ENCODE results near the gene OR2A42. TPM values are rescaled to one million over a fixed set of nuclear protein-coding genes. Genes with fewer than 3 reads are reported as not detected.
"Not testable (repeated sequence)": the region's sequence is repeated elsewhere in the genome, so short reads cannot be mapped to it uniquely, and the experiment has no call there.

Gene OR2A42
- total RNA-seq, 1 experiment from 2014 or later = 0.20 TPM

DNA sequence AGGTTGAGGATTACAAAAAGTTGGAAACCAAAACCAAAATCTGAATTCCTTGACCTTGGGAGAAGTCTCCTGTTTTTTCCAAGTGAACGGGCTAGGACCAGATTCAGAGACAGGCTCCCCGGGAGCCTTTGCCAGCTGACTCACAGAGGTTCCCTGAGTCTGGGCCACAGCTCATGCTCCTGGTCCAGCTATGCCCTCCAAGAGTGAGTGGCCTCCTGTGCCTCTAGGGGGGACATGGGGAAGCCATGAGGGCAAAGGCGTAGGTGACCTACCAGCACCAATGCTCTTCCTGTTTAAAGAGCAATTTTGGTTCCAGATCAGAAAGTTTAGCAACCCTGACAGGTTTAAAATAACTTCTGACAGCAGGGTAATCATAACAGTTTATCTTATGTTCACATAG is 10.6 kb downstream of the OR2A42 start:
- H3K9me3 Mint-ChIP-seq; H3K27me3 Mint-ChIP-seq (ENCODE audit: low read depth); H3K36me3 Mint-ChIP-seq; H3K27ac Mint-ChIP-seq; H3K4me3 Mint-ChIP-seq; POLR2A ChIA-PET; H3K4me1 Mint-ChIP-seq; CTCF ChIA-PET: not testable (repeated sequence)
- ATAC-seq = peak; percentile 76
- DNase-seq (ENCODE audit: low spot score) = peak; percentile 18

DNA sequence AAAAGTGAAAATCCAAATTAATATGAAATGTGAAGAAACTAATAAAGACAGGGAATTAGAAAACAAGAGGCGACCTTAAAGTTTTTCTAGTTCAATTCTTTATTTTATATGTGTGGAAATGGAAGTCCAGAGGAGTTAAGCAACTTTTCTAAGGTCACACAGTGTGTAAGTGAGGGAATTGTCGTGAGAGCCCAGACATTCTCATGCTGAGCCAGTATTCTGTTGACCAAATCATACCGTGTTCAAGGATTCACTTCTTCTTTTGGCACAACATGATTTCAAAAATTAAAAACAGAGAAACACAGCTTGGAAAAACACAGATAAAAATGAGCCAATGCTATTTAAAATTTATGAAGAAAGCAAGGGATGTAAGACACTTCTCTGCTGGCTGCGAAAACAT is 12.5 kb downstream of the OR2A42 start:
- ATAC-seq; H3K4me3 Mint-ChIP-seq; DNase-seq (ENCODE audit: low spot score); POLR2A ChIA-PET; CTCF ChIA-PET; H3K36me3 Mint-ChIP-seq; H3K27me3 Mint-ChIP-seq (ENCODE audit: low read depth); H3K27ac Mint-ChIP-seq; H3K9me3 Mint-ChIP-seq; H3K4me1 Mint-ChIP-seq: not testable (repeated sequence)

DNA sequence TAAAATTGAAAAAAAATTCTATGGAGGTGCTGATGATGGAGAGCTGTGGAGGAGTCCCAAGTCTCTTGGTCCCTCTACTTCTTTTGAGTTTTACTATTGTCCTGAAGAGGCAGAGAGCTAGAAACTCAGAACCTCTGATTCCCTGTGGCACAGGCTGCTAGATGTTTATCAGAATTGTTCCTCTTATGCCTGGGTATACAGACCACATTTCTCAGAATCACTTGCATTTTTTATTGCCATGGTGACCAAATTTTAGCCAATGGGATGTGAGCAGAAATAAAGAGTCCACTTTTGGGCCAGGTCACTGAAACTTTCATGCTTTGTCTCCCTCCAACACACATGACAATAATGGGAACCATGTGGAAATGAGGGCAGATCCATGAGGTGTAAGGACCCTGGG is 15.7 kb downstream of the OR2A42 start:
- CTCF ChIA-PET; ATAC-seq; POLR2A ChIA-PET; H3K4me1 Mint-ChIP-seq; H3K27ac Mint-ChIP-seq; DNase-seq (ENCODE audit: low spot score); H3K36me3 Mint-ChIP-seq; H3K4me3 Mint-ChIP-seq; H3K27me3 Mint-ChIP-seq (ENCODE audit: low read depth); H3K9me3 Mint-ChIP-seq: not testable (repeated sequence)

DNA sequence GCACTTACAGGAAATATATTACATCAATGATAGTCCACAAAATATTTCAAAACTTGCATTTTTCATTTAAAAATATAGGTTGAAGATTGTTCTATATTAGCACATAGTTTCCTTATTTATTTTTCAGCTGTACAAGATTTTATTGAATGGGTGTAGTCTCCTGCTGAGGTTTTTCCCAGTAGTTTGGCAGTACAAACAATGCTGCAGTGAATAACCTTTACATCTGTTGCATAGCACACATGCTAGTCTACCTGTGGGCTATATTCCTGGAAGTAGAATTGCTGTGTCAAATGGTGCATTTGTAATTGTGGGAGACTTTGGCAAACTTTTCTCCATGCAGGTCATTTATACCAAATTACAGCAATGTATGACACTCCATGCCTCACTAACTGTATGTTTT is 18.9 kb downstream of the OR2A42 start:
- DNase-seq (ENCODE audit: low spot score); H3K36me3 Mint-ChIP-seq; H3K27me3 Mint-ChIP-seq (ENCODE audit: low read depth); H3K27ac Mint-ChIP-seq; H3K4me1 Mint-ChIP-seq; H3K9me3 Mint-ChIP-seq; CTCF ChIA-PET; H3K4me3 Mint-ChIP-seq; POLR2A ChIA-PET; ATAC-seq: not testable (repeated sequence)

DNA sequence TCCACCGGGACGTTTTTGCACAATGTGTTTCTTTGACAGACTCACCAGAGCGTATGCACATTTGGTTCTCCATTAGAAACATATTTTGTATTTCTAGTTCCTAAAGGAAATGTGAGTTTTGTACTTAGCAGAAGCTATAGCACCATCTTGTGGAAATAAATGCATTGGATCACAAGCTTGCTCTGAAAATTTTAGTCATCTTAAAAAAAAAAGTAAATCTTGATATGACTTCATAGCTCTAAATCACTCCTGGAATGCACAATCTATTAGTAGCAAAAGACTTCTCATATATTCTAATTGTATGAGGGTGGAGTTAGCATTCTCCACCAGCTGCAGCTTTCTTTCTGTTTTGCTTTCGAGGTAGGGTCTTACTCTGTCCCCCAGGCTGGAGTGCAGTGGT is 20.3 kb downstream of the OR2A42 start:
- H3K4me3 Mint-ChIP-seq; DNase-seq (ENCODE audit: low spot score); H3K9me3 Mint-ChIP-seq; POLR2A ChIA-PET; H3K27me3 Mint-ChIP-seq (ENCODE audit: low read depth); H3K4me1 Mint-ChIP-seq; H3K36me3 Mint-ChIP-seq; H3K27ac Mint-ChIP-seq: not testable (repeated sequence)
- CTCF ChIA-PET = interaction anchor here (0.6 kb wide), 1 partner anchor 113 kb away, joined by 4 read pairs; no protein-coding TSS in a partner anchor
- peak; percentile 20 for ATAC-seq

DNA sequence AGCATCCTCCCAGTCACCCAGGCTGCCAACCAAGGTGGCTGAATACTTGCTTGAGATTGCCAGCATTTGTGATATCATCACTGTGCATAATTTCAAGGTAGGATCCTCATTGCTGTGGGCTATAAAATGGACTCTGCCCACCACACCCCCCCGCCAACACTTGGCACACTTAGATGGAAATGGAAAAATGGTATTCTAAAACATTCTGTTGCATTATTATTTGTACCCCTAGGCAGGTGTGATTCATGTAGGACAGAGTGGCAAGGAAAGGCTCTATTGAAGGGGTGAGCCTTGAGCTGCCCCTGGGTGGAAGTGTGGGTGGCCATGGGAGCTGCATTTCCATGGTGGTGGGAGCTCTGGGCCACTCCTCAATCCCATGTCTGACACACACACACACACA is 20.8 kb downstream of the OR2A42 start:
- peak; percentile 34 for ATAC-seq
- peak overlapping the region; percentile 27; the same call in 1 of the 2 replicates for H3K27ac Mint-ChIP-seq

DNA sequence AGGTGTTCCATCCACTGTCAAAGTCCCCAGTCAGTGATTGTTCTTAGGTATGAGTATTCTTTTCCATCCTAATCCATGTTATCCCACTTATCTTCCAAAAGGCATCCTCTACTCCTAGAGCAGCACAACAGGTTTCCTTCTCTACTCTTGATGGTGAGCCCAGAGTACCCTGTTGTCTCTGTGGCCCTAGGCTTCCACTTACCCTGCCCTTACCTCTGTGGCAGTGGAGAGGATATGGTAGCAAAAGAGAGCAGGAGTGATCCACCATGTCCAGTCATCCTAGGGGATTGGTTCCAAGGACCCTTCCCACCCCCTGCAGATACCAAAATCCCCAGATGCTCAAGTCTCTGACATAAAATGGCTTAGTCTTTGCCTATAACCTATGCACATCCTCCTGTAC is 22.2 kb downstream of the OR2A42 start:
- H3K4me1 Mint-ChIP-seq; H3K36me3 Mint-ChIP-seq; POLR2A ChIA-PET; H3K9me3 Mint-ChIP-seq; H3K27me3 Mint-ChIP-seq (ENCODE audit: low read depth); ATAC-seq; H3K27ac Mint-ChIP-seq; CTCF ChIA-PET; DNase-seq (ENCODE audit: low spot score); H3K4me3 Mint-ChIP-seq: not testable (repeated sequence)

More for the DNA sequence above, 20.8 kb downstream of the OR2A42 start:
- H3K27me3 Mint-ChIP-seq (ENCODE audit: low read depth); H3K4me1 Mint-ChIP-seq; DNase-seq (ENCODE audit: low spot score); H3K36me3 Mint-ChIP-seq; H3K9me3 Mint-ChIP-seq; POLR2A ChIA-PET; H3K4me3 Mint-ChIP-seq: not testable (repeated sequence)
- CTCF ChIA-PET = interaction anchor here (0.6 kb wide), 1 partner anchor 113 kb away, joined by 4 read pairs; no protein-coding TSS in a partner anchor

DNA sequence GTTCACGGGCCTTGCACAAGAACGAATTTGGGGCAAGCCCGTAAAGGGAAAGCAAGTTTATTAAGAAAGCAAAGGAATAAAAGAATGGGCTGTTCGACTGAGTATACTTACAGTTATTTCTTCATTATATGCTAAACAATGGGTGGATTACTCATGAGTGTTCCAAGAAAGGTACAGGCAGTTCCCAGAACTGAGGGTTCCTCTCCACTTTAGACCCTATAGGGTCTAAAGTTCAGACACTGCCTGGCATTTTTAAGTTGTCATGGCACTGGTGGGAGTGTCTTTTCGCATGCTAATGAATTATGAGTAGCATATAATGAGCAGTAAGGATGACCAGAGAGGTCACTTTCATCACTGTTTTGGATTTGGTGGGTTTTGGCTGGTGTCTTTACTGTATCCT is 34.1 kb downstream of the OR2A42 start:
- H3K4me3 Mint-ChIP-seq; H3K9me3 Mint-ChIP-seq; H3K36me3 Mint-ChIP-seq; DNase-seq (ENCODE audit: low spot score); H3K27me3 Mint-ChIP-seq (ENCODE audit: low read depth); H3K4me1 Mint-ChIP-seq; POLR2A ChIA-PET; H3K27ac Mint-ChIP-seq; ATAC-seq; CTCF ChIA-PET: not testable (repeated sequence)

DNA sequence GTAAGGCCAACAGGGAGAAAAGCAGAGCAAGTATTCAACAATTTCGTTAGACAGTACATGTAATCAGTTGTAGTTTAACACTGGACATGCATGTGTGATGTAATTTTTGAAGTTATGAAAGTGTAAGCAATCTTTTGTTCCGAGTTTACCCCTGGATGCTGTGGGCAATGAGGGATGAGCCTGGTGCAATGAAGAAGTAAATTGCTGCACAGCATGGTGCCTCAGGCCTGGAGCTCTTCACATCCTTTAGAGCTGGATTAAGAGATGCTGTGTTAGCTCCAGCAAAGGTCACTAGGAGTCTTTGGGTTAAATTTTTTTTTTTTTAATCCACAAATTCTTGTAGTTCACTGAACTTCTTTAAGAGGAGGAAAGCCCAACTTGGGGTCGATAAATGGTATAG is 36.3 kb downstream of the OR2A42 start:
- ATAC-seq = peak; percentile 50
- H3K4me3 Mint-ChIP-seq; H3K27ac Mint-ChIP-seq; H3K36me3 Mint-ChIP-seq; H3K4me1 Mint-ChIP-seq; DNase-seq (ENCODE audit: low spot score); H3K9me3 Mint-ChIP-seq; CTCF ChIA-PET; H3K27me3 Mint-ChIP-seq (ENCODE audit: low read depth); POLR2A ChIA-PET: not testable (repeated sequence)

DNA sequence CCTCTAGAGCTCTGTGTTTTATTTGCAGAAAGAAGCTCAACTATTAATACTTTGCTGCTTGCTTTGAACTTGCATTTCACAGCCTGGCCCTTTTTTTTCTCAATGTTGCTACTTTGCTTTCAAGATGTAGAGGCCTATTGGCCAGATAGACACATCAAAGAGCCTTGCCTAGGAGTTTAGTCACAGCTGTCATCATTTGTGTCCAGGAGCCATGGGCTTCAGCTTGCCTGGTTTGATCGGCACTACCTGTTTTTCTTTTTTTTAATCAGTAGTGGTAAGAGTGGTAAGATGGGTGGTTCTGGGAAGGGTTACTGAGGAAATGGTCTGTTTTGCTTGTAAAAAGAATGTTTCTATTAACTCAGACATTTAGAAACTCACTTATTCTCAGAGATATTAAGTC is 37.4 kb downstream of the OR2A42 start:
- ATAC-seq; H3K27ac Mint-ChIP-seq; CTCF ChIA-PET; H3K27me3 Mint-ChIP-seq (ENCODE audit: low read depth); H3K9me3 Mint-ChIP-seq; DNase-seq (ENCODE audit: low spot score); H3K36me3 Mint-ChIP-seq; H3K4me3 Mint-ChIP-seq; POLR2A ChIA-PET: not testable (repeated sequence)
- peaks cover 12% of the 10 kb centered on the region for H3K4me1 Mint-ChIP-seq

DNA sequence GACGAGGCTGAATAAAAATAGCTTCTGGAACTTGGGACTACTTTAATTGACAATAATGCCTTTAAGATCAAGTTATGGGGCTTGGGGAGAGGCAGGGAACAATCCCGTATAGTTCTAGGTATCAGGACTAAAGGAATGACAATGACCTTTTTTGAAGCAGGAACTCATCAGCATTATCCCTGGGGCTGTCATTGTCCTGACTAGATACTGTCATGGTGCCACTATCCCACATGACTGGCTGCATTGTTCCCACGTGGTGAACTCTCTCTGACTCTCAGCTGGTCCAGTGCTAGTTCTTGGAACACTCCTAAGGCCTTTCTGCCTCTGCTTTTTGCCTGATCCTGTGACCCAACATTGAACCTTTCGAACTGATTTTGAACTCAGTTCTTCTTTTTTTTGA is 40.5 kb downstream of the OR2A42 start:
- DNase-seq (ENCODE audit: low spot score); H3K27me3 Mint-ChIP-seq (ENCODE audit: low read depth); H3K36me3 Mint-ChIP-seq; CTCF ChIA-PET; H3K27ac Mint-ChIP-seq; H3K4me3 Mint-ChIP-seq; POLR2A ChIA-PET; ATAC-seq; H3K9me3 Mint-ChIP-seq: not testable (repeated sequence)
- peaks cover 12% of the 10 kb centered on the region for H3K4me1 Mint-ChIP-seq

DNA sequence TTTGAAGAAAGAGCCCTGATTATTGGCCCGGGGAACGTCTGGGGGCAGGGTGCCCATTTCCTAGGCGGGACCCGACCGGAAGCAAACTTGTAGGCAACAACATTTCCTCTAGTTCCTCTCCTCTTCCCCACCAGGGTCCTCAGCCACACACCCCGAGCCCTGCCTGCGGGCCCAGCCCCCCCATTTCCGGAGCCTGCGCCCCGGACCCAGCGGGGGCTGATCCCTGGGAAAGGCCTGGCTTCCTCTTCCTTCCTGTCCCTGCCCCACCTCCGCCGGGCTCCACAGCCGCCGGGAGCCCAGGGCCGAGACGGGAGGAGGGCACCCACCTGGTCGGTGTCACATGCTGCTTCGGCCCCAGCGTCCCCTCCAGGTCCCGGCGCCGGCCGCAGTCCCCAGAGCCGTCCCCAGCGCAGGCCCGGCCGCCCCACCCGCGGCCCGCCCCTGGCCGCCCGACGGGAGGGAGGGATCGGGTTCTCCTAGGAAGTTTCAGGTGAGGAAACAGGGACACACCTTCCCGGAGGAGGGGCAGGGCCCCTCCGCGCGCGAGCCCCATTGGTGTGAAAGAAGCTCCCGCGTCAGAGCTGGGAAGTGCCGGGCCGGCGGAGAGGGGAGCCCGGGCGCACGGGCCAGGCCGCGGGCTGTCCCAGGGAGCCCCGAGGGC is 44.1 kb downstream of the OR2A42 start, which contains the start of gene ARHGEF35:
ARHGEF35 (minus strand) TSS at position 622 of the 661 bp plus-strand sequence. CDS start 7,450 bp downstream, outside the sequence.
- H3K4me1 Mint-ChIP-seq = peaks cover 12% of the 10 kb centered on the region
- H3K27ac Mint-ChIP-seq; CTCF ChIA-PET; H3K9me3 Mint-ChIP-seq; POLR2A ChIA-PET; H3K36me3 Mint-ChIP-seq; H3K27me3 Mint-ChIP-seq (ENCODE audit: low read depth); DNase-seq (ENCODE audit: low spot score): not testable (repeated sequence)
- ATAC-seq = peak; percentile 86
- peak within 1 kb of the TSS; percentile 49; the same call in 1 of the 2 replicates for H3K4me3 Mint-ChIP-seq

DNA sequence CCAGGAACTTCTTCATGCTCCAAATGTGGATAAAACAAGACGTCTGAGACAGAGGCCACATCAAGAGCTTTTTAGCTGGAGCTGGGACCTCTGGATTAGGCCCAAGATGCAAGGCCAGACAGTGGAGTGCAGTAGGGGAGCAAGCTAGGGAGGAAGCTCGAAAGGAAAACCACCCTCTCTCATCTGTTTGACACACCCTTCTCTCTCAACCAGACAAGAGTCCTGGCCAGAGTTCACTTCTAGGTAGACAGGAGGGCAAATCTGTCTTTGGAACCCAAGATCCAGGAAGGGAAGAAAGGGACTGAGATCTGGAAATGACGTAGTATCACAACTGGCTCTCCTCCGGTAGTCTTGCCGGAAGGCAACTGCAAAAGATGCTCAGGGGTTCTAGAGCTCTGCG is 45.0 kb downstream of the OR2A42 start:
- POLR2A ChIA-PET; H3K9me3 Mint-ChIP-seq; CTCF ChIA-PET; ATAC-seq; H3K4me3 Mint-ChIP-seq; DNase-seq (ENCODE audit: low spot score); H3K27me3 Mint-ChIP-seq (ENCODE audit: low read depth); H3K27ac Mint-ChIP-seq; H3K36me3 Mint-ChIP-seq; H3K4me1 Mint-ChIP-seq: not testable (repeated sequence)

Measured in WTC11 (cell line).